NT2/D1 (cell line): ENCODE measurements around the gene ALG14.

ENCODE experiments used
- YY1 ChIP-seq: IDR thresholded peaks from 2 replicates; pipeline ENCODE4 v1.6.1; 2011; ENCODE audit not compliant: insufficient read length, insufficient read depth
- ZNF274 ChIP-seq: IDR thresholded peaks from 2 replicates; pipeline ENCODE4 v1.6.1; 2011; ENCODE audit warnings: mild to moderate bottlenecking, low read depth, low read length

GRCh38 chr1:95003433-95003738, 69.4 kb downstream of the ALG14 start:
- TF ChIP-seq ZNF274 (no peak), YY1 (no peak)
